Loucy (cell line): ENCODE measurements around the gene ADAMTS2.

Experiments used
- CTCF ChIP-seq: fragments of 200-600 bp; sonication (generic); conservative IDR thresholded peaks from 2 replicates; pipeline ENCODE4 v1.5.1; 2014; ENCODE audit warnings: mild to moderate bottlenecking, antibody characterized with exemption, low read length
- EZH2phosphoT487 ChIP-seq: fragments of 200-600 bp; IDR thresholded peaks from 2 replicates; pipeline ENCODE4 v1.6.1; 2018; ENCODE audit warnings: antibody characterized with exemption, mild to moderate bottlenecking, moderate library complexity, borderline replicate concordance

- TF ChIP-seq CTCF: no peak
- TF ChIP-seq EZH2phosphoT487: no peak
Measured at GRCh38 chr5:179115307-179115706, 230.0 kb downstream of the ADAMTS2 start.
